ENCODE results near the gene RPS25. TPM values are rescaled to one million over a fixed set of nuclear protein-coding genes. Genes with fewer than 3 reads are reported as not detected.
A peak's percentile ranks its signal among the peaks of the same experiment; 100 is the strongest.

The RPS25 gene
- total RNA-seq, 2 donors from 2014 or later = 672 to 840 TPM

DNA sequence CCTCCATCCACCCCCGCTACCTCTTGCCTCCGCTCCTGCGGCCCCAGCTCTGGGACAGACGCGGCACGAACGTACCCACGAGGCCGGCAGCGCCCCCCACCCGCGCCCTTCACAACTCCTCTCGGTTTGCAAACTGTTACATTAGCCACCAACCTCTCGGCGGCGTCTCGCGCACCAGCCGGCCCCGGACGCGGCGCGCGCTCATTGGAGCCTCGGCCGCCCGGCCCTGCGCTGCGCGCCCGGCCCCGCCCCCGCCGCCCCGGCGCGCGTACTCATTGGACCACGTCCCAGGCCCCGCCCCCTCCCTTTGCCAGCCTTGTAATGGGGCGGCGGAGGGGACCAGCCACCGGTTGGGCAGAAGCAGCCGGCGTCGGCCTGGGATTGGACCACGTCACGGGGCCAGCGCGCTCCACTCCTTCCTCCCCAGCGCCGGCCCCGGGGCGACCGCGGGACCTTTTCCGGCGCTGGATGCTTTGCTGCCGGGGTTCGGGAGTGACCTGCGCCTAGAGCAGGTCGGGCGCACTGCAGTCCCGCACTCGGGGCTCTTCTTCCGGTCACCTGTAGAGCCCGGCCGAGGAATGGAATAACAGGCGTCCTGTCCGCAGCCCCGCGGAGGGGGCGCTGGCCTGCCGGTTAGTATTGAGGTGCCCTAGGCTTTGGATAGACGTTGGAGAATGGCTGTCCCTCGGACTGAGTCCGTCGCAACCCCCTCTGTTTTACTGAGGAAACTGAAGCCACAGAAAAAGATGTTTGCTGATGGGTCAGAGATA lies 39.0 kb upstream of the RPS25 start, which contains the start of gene HYOU1:
HYOU1 (minus strand) TSS at position 206 of the 770 bp plus-strand sequence. CDS start 1,045 bp downstream, outside the sequence.
- ATAC-seq (ENCODE audit: insufficient number of reproducible peaks, low FRiP score, low read depth) (peak; percentile 95), DNase-seq (ENCODE audit: low spot score) (peak; percentile 96)
- peak within 1 kb of the TSS; percentile 81 for H3K4me3 ChIP-seq
- peaks cover 16 to 25% of the 10 kb centered on the region in 2 donors for H3K4me1 ChIP-seq (ENCODE audit: control insufficient read depth in 1 of 2, low read depth in 2 of 2)
- peak within 1 kb of the TSS; percentile 87 to 96 for H3K27ac ChIP-seq
- H3K36me3 ChIP-seq = peaks cover 13% of the 10 kb centered on the region
- H3K27me3 ChIP-seq (replicated peaks; ENCODE audit: insufficient read depth) = no peaks in the 10 kb centered on the region
- H3K9me3 ChIP-seq = no peaks in the 10 kb centered on the region
- no peak for TF ChIP-seq CTCF (IDR thresholded peaks at IDR 0.05)

GRCh38 chr11:119056421-119056999 lies 38.4 kb upstream of the RPS25 start:
- H3K27ac ChIP-seq = peak overlapping the region; percentile 74 to 79
- no peak for DNase-seq (ENCODE audit: low spot score)
- no peaks in the 10 kb centered on the region for H3K27me3 ChIP-seq (replicated peaks; ENCODE audit: insufficient read depth)
- H3K36me3 ChIP-seq = peaks cover 19% of the 10 kb centered on the region
- peaks cover 16 to 23% of the 10 kb centered on the region in 2 donors for H3K4me1 ChIP-seq (ENCODE audit: control insufficient read depth in 1 of 2, low read depth in 2 of 2)
- TF ChIP-seq CTCF (IDR thresholded peaks at IDR 0.05) = no peak
- ATAC-seq (ENCODE audit: insufficient number of reproducible peaks, low FRiP score, low read depth) = peak; percentile 42
- no peaks in the 10 kb centered on the region for H3K9me3 ChIP-seq
- peak overlapping the region; percentile 81 for H3K4me3 ChIP-seq

- no peak for TF ChIP-seq CTCF (IDR thresholded peaks at IDR 0.05)
- Histone ChIP-seq H3K27ac (peak overlapping the region in 1 of 2 donors; percentile 3), H3K27me3 (replicated peaks; ENCODE audit: insufficient read depth) (no peaks in the 10 kb centered on the region), H3K36me3 (peaks cover 25% of the 10 kb centered on the region), H3K9me3 (no peaks in the 10 kb centered on the region), H3K4me3 (peak overlapping the region; percentile 81), H3K4me1 (ENCODE audit: control insufficient read depth in 1 of 2, low read depth in 2 of 2) (peaks cover 16 to 23% of the 10 kb centered on the region in 2 donors)
- DNase-seq (ENCODE audit: low spot score) = no peak
- no peak for ATAC-seq (ENCODE audit: insufficient number of reproducible peaks, low FRiP score, low read depth)
Observed at GRCh38 chr11:119055901-119056300, 37.8 kb upstream of the RPS25 start.

DNA sequence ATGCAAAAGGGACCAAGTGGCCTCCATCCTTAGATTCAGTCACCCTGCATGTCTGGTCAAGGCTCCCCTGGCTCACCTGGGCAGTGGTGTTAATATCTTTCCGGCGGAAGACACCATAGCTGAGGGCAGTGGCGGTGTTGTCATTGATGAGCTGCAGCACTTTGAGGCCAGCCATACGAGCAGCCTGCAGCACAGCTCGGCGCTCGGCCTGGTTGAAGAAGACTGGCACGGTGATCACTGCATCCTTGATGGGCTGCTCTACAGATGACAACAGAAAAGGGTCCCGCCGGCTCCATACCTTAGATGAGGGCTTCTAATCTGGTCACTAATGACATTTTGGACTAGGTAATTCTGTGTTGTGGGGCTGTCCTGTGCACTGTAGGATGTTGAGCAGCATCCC lies 36.3 kb upstream of the RPS25 start:
- Histone ChIP-seq H3K4me1 (ENCODE audit: control insufficient read depth in 1 of 2, low read depth in 2 of 2) (peaks cover 16 to 23% of the 10 kb centered on the region in 2 donors), H3K36me3 (peaks cover 35% of the 10 kb centered on the region), H3K4me3 (no peak overlapping the region), H3K9me3 (no peaks in the 10 kb centered on the region), H3K27ac (no peak overlapping the region), H3K27me3 (replicated peaks; ENCODE audit: insufficient read depth) (no peaks in the 10 kb centered on the region)
- no peak for TF ChIP-seq CTCF (IDR thresholded peaks at IDR 0.05)
- ATAC-seq (ENCODE audit: insufficient number of reproducible peaks, low FRiP score, low read depth) = no peak
- DNase-seq (ENCODE audit: low spot score) = no peak

DNA sequence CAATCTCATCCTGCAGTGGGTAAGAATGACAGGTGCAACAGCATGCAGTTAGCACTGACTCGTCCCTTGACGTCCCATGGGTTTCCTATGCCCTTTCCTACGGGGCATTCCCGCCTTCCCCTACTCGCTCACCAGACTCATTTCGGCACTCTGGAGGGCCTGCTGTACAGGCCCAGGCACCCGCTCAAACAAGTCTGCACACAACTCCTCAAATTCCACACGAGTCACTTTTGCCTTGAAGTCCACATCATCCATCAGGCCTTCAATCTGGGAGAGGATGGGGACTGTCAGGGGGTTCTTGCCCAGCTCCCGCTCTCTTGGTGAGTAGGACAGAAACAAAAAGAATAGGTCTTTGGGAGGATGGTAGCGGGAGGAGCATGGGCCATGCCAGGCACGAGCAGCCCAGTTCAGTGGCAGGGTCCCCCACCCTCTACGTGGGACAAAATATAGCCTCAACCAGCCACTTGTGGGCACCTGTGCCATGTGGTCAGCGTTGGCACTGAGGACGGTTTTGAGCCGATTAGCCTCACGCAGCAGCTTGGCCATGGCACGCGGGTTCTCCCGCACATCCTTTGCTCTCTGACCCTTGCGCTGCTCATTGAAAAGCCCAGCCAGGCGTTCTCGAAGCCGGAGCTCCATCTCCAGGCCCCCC lies 34.1 kb upstream of the RPS25 start:
- DNase-seq (ENCODE audit: low spot score) = no peak
- H3K9me3 ChIP-seq = no peaks in the 10 kb centered on the region
- peaks cover 57% of the 10 kb centered on the region for H3K36me3 ChIP-seq
- peaks cover 10 to 17% of the 10 kb centered on the region in 2 donors for H3K4me1 ChIP-seq (ENCODE audit: control insufficient read depth in 1 of 2, low read depth in 2 of 2)
- H3K27me3 ChIP-seq (replicated peaks; ENCODE audit: insufficient read depth) = no peaks in the 10 kb centered on the region
- no peak overlapping the region for H3K4me3 ChIP-seq
- ATAC-seq (ENCODE audit: insufficient number of reproducible peaks, low FRiP score, low read depth) = no peak
- no peak for TF ChIP-seq CTCF (IDR thresholded peaks at IDR 0.05)
- H3K27ac ChIP-seq = no peak overlapping the region

Data from thoracic aorta (tissue), 2 donors.